Bone marrow (tissue), 2 donors: ENCODE data around the gene GABBR2.

Source experiments
- DNase-seq, 2 donors: peaks; one replicate each; lab custom pipeline; 2025; lab: John Stamatoyannopoulos, UW

GABBR2 gene

GRCh38 chr9:98255578-98256296, 453.0 kb downstream of the GABBR2 start, which contains the start of gene TBC1D2:
Gene TBC1D2 (minus strand): TSS chr9:98255649. CDS start chr9:98255541, 108 bp downstream.
- DNase-seq: peak; percentile 91 to 93

GRCh38 chr9:98255061-98255577, 453.6 kb downstream of the GABBR2 start:
- no peak for DNase-seq

GRCh38 chr9:98254228-98255060, 454.3 kb downstream of the GABBR2 start:
- no peak for DNase-seq

- no peak for DNase-seq
These were observed 455.2 kb downstream of the GABBR2 start for GRCh38 chr9:98253565-98253964.

GRCh38 chr9:98251551-98251950, 457.2 kb downstream of the GABBR2 start:
- no peak for DNase-seq

GRCh38 chr9:98249771-98250170, 459.0 kb downstream of the GABBR2 start:
- DNase-seq: no peak

- peak; percentile 35 to 74 for DNase-seq
These were observed 459.8 kb downstream of the GABBR2 start for GRCh38 chr9:98248737-98249474.

- DNase-seq: no peak
These were observed 460.7 kb downstream of the GABBR2 start for GRCh38 chr9:98247831-98248657.

- no peak for DNase-seq
These were observed 466.3 kb downstream of the GABBR2 start for GRCh38 chr9:98242426-98242825.

GRCh38 chr9:98241357-98242300, 467.1 kb downstream of the GABBR2 start:
- peak in 1 of 2 donors; percentile 33 for DNase-seq

- no peak for DNase-seq
These were observed 468.3 kb downstream of the GABBR2 start for GRCh38 chr9:98240475-98240874.
